Mucosa of descending colon (tissue), 3 donors: Measurements from ENCODE around the gene ZNF440. TPM values are rescaled to one million over a fixed set of nuclear protein-coding genes. Genes with fewer than 3 reads are reported as not detected.
"Not testable (repeated sequence)": the region's sequence is repeated elsewhere in the genome, so short reads cannot be mapped to it uniquely, and the experiment has no call there.

Experiments
- ATAC-seq: fragments of 200-7000 bp; cut with Tn5 transposase; one replicate; pipeline ENCODE4 v1.9.1; 2020; ENCODE audit warnings: mild to moderate bottlenecking, moderate library complexity
- DNase-seq, 3 donors: peaks; one replicate each; pipeline ENCODE4 v3.0.0-alpha.2; 2020
- H3K36me3 ChIP-seq: fragments of 200-600 bp; one replicate; pipeline ENCODE4 v1.8.0; 2021; ENCODE audit warnings: low read depth, mild to moderate bottlenecking
- H3K4me1 ChIP-seq: fragments of 200-600 bp; one replicate; pipeline ENCODE4 v1.8.0; 2021; ENCODE audit warnings: low read depth, mild to moderate bottlenecking
- H3K4me3 ChIP-seq: fragments of 200-600 bp; one replicate; pipeline ENCODE4 v1.8.0; 2021; ENCODE audit warnings: mild to moderate bottlenecking
- H3K9me3 ChIP-seq: fragments of 200-600 bp; one replicate; pipeline ENCODE4 v1.8.0; 2021; ENCODE audit warnings: mild to moderate bottlenecking
- intact Hi-C, 2 donors: fragments of 100-400 bp; cut with DNase I in 1 of 2; cut with micrococcal nuclease in 1 of 2; formaldehyde crosslinking; loops; one replicate each; pipeline versions ENCODE4 v1.11.0 to v1.11.1; 2022; cut with DNase I, micrococcal nuclease
- total RNA-seq, 3 donors: library from RNA; stranded (reverse); fragmentation: NEBNext Ultra II Directional in 2 of 3; extraction: Animal tissue kit (Norgen Biotek cat#: 25700) in 2 of 3; gene quantifications; one replicate each; pipeline versions ENCODE4 v1.2.1 to v1.2.4, GENCODE V29; 2021 to 2023
- TF ChIP-seq, protein P1 (sequence below): fragments of 200-600 bp; IDR thresholded peaks from one replicate; pipeline ENCODE4 v1.8.0; 2022; ENCODE audit warnings: antibody characterized with exemption, mild to moderate bottlenecking
- donor health status: DM: no; HTN: no; CAD: no; lungs with moderate emphysema.
- donor health status: DM: no; HTN: no; CAD: no.
- donor health status: DM: no; HTN: yes; CAD: no.

The ZNF440 gene
- total RNA-seq, 3 donors from 2014 or later = 31.9 to 36.9 (median 36.4) TPM

DNA sequence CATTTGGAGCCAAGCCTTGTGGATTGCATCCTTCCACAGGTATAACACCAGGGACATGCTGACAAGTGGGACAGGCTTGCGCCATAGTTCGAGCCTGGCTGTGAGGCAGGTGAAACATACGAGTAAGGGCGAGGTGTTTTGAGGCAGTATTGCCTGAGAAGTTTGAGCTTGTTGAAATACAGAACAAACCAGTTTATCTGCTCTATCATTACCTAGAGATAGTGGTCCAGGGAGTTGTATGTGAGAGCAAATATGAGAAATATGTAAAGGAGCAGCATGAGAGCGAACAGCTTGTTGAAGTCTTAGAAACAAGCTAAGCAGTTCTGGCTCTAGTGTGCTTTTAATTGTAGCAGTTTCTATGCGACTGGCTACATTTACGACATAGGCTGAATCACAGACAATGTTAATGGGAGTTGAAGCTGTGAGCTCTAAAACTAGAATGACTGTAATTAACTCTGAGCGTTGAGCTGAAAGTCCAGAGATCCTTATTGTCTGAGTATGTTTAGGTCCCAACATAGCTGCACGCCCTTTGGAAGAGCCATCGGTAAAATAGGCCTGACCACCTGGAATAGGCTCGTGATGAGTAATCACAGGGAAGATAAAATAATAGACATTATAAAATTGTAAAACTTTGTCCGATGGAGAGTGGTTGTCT lies 42.6 kb downstream of the ZNF440 start:
- H3K36me3 ChIP-seq = no peaks in the 10 kb centered on the region
- TF ChIP-seq, protein P1, sequence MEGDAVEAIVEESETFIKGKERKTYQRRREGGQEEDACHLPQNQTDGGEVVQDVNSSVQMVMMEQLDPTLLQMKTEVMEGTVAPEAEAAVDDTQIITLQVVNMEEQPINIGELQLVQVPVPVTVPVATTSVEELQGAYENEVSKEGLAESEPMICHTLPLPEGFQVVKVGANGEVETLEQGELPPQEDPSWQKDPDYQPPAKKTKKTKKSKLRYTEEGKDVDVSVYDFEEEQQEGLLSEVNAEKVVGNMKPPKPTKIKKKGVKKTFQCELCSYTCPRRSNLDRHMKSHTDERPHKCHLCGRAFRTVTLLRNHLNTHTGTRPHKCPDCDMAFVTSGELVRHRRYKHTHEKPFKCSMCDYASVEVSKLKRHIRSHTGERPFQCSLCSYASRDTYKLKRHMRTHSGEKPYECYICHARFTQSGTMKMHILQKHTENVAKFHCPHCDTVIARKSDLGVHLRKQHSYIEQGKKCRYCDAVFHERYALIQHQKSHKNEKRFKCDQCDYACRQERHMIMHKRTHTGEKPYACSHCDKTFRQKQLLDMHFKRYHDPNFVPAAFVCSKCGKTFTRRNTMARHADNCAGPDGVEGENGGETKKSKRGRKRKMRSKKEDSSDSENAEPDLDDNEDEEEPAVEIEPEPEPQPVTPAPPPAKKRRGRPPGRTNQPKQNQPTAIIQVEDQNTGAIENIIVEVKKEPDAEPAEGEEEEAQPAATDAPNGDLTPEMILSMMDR = no peak
- ATAC-seq (peak; percentile 97), DNase-seq (peak in 2 of 3 donors; percentile 34 to 41)
- intact Hi-C loops = no loop called here
- H3K9me3 ChIP-seq = peaks cover 17% of the 10 kb centered on the region
- peaks cover 13% of the 10 kb centered on the region for H3K4me1 ChIP-seq
- no peak overlapping the region for H3K4me3 ChIP-seq

DNA sequence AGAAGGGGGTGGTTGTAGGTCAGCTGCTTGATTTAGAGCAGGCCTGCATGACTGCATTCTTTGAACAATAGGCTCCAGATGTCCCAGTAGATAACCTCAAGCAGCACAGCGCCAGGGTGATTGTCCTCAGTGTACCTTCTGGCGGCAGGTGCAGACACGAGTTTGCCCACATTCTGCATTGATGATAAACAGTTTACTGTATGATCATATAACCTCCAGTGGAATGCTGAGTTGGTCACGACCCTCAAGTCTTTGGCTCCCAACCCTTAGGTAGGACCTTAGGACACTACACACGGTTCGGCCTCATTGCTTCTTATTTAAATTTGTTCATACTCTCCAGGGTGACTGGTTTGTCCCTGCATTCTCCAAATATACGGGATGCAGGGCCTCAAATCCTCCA lies 46.6 kb downstream of the ZNF440 start:
- Histone ChIP-seq H3K4me3 (no peak overlapping the region), H3K9me3 (peaks cover 57% of the 10 kb centered on the region), H3K36me3 (no peaks in the 10 kb centered on the region), H3K4me1 (peaks cover 13% of the 10 kb centered on the region)
- ATAC-seq = no peak
- intact Hi-C loops = no loop called here
- no peak for DNase-seq
- TF ChIP-seq, protein P1 = no peak

DNA sequence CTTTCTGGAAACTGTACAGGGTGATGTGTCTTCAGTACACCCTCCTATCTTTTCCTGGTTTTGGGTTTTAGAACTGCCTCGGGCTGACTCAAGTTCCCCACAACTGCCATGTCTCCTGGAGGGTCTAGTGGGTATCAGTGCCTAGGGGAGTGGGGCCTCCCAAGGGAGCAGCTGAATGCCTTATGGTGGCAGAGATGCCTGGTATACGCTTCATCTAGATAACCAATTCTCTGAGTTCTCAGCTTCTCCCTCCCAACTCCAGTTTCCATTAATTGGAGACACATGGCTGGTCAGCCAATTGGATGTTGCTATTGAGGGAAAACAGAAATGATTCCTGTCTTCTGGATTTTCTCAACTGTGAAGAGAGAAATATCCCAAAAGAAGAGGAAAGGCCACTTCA lies 47.2 kb downstream of the ZNF440 start:
- H3K36me3 ChIP-seq = no peaks in the 10 kb centered on the region
- intact Hi-C loops = no loop called here
- no peak overlapping the region for H3K4me3 ChIP-seq
- H3K9me3 ChIP-seq = peaks cover 63% of the 10 kb centered on the region
- ATAC-seq (no peak), DNase-seq (no peak)
- TF ChIP-seq, protein P1 = no peak
- H3K4me1 ChIP-seq = peaks cover 9% of the 10 kb centered on the region

DNA sequence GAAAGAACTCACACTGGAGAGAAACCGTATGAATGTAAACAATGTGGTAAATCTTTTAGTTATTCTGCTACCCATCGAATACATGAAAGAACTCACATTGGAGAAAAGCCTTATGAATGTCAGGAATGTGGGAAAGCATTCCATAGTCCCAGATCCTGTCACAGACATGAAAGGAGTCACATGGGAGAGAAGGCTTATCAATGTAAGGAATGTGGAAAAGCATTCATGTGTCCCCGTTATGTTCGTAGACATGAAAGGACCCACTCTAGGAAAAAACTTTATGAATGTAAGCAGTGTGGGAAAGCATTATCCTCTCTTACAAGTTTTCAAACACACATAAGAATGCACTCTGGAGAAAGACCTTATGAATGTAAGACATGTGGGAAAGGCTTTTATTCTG lies 53.7 kb downstream of the ZNF440 start:
- peaks cover 93% of the 10 kb centered on the region for H3K9me3 ChIP-seq
- intact Hi-C loops, DNase-seq, H3K4me1 ChIP-seq, H3K4me3 ChIP-seq, ATAC-seq, H3K36me3 ChIP-seq: not testable (repeated sequence)

DNA sequence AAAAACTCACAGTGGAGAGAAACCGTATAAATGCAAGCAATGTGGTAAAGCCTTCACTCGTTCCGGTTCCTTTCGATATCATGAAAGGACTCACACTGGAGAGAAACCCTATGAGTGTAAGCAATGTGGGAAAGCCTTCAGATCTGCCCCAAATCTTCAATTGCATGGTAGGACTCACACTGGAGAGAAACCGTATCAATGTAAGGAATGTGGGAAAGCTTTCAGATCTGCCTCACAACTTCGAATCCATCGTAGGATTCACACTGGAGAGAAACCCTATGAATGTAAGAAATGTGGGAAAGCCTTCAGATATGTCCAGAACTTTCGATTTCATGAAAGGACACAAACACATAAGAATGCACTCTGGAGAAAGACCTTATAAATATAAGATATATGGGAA lies 54.1 kb downstream of the ZNF440 start:
- ATAC-seq = no peak
- TF ChIP-seq, protein P1 = no peak
- intact Hi-C loops = no loop called here

DNA sequence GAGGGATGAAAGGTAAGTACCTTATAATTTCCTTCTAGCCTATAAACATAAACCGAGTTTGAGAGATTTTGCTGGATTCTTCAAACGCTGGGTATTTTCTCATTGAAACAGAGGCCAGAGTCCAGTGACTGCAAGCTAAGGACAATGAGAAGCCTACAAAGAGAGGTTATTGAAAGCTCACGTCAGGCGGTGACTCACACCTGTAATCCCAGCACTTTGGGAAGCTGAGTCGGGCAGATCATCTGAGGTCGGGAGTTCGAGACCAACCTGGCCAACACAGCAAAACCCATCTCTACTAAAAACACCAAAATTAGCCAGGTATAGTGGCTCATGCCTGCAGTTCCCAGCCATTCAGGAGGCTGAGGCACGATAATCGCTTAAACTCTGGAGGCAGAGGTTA lies 58.6 kb downstream of the ZNF440 start:
- no peak for DNase-seq
- intact Hi-C loops = no loop called here
- TF ChIP-seq, protein P1 = no peak
- Histone ChIP-seq H3K4me3 (no peak overlapping the region), H3K36me3 (no peaks in the 10 kb centered on the region), H3K4me1 (no peaks in the 10 kb centered on the region), H3K9me3 (peaks cover 45% of the 10 kb centered on the region)
- ATAC-seq = no peak

More for the DNA sequence above, 54.1 kb downstream of the ZNF440 start:
- Histone ChIP-seq H3K4me3 (no peak overlapping the region), H3K36me3 (no peaks in the 10 kb centered on the region), H3K9me3 (peaks cover 89% of the 10 kb centered on the region), H3K4me1 (no peaks in the 10 kb centered on the region)
- DNase-seq = no peak
